Measurements from ENCODE around the gene RPSA. TPM values are rescaled to one million over a fixed set of nuclear protein-coding genes. Genes with fewer than 3 reads are reported as not detected.

RPSA gene
- total and polyA plus RNA-seq, 9 of the 15 experiments (the other 6 are each of a cell fraction or from before 2014, with no cell fraction given), result 2,290 to 4,272 (median 2,730) TPM

GRCh38 chr3:39419742-39420315, 13.3 kb downstream of the RPSA start:
- Histone ChIP-seq H3K27me3 (ENCODE audit: control insufficient read depth in 2 of 2, insufficient read depth in 2 of 2, low read length in 2 of 2) (0 out of 5 replicates have a peak, but pooled peaks cover 0 to 2% of the 10 kb centered on the region in 2 experiments), H3K4me3 (no peak overlapping the region), H3K9me1 (ENCODE audit: control insufficient read depth, insufficient read depth, low read length) (no peaks in the 10 kb centered on the region), H3K79me2 (ENCODE audit: control insufficient read depth, insufficient read depth, low read length) (no peaks in the 10 kb centered on the region), H3K36me3 (ENCODE audit: control insufficient read depth, insufficient read depth, low read length) (no peaks in the 10 kb centered on the region), H3K9ac (ENCODE audit: insufficient read depth in 1 of 2, low read depth in 2 of 2, low read length in 2 of 2) (no peak overlapping the region), H3K9me3 (replicated peaks; ENCODE audit: control insufficient read depth, insufficient read depth, low read depth, low read length) (no peaks in the 10 kb centered on the region), H2AFZ (ENCODE audit: low read depth, low read length) (no peak overlapping the region), H4K20me1 (replicated peaks; ENCODE audit: control insufficient read depth, insufficient read depth, low read length) (peaks cover 8% of the 10 kb centered on the region; the same call in 1 of the 2 replicates), H3K4me1 (replicated peaks in 1 of 2; ENCODE audit: control insufficient read depth in 2 of 2, insufficient read depth in 2 of 2, low read length in 2 of 2) (no peaks in the 10 kb centered on the region; a peak in 2 of 5 replicates), H3K27ac (ENCODE audit: extremely low read depth, low read depth, low read length) (no peak overlapping the region), H3K4me2 (ENCODE audit: insufficient read depth, low read length) (no peak overlapping the region)
- 5% methylated on average over 2 of the region's 2 CpGs for WGBS (ENCODE audit: insufficient coverage, low coverage, missing lambda C conversion rate)
- ATAC-seq (no peak), FAIRE-seq (no peak), DNase-seq (ENCODE audit: extremely low read depth in 1 of 4, low spot score in 3 of 4) (no peak)
- CTCF ChIA-PET (ENCODE audit: low intra/inter-chr PET ratio), result no interaction called here
- in situ Hi-C loops (cut with MboI) (loop anchor here (25.0 kb wide), 1 partner anchor 1042 kb away; the partner anchor contains the start of gene RPL14), intact Hi-C loops (cut with micrococcal nuclease) (no loop called here)
- POLR2A ChIA-PET, result interaction anchor here (0.8 to 1.4 kb wide), 2 partner anchors 28 to 127 kb away, joined by 3 read pairs; no protein-coding TSS in a partner anchor
- no TSS peak for BruUV-seq (replicated peaks)
- TF ChIP-seq E2F1 (CRISPR knock-in tag; IDR thresholded peaks at IDR 0.05) (no peak), FOXA3 (CRISPR knock-in tag; conservative IDR thresholded peaks at IDR 0.05 in 1 of 2, IDR thresholded peaks at IDR 0.05 in 1 of 2) (no peak), CLOCK (CRISPR knock-in tag; IDR thresholded peaks at IDR 0.05; ENCODE audit: borderline replicate concordance) (no peak), ETV5 (CRISPR knock-in tag; IDR thresholded peaks at IDR 0.05; ENCODE audit: low read depth) (no peak), SMARCA4 (IDR thresholded peaks at IDR 0.05) (no peak), DEAF1 (CRISPR knock-in tag; IDR thresholded peaks at IDR 0.05) (no peak), ZNF830 (CRISPR knock-in tag; IDR thresholded peaks at IDR 0.05) (no peak), YY1 (IDR thresholded peaks at IDR 0.05; ENCODE audit: borderline replicate concordance in 1 of 3, control insufficient read depth in 1 of 3, extremely low read depth in 1 of 3, insufficient read depth in 3 of 3, insufficient read length in 1 of 3, insufficient replicate concordance in 2 of 3, low read depth in 1 of 3, low read length in 2 of 3) (no peak), E4F1 (CRISPR knock-in tag; IDR thresholded peaks at IDR 0.05; ENCODE audit: borderline replicate concordance) (no peak), TGIF2 (CRISPR knock-in tag; IDR thresholded peaks at IDR 0.05) (no peak)
